ENCODE measurements around the gene GC.
"Not testable (repeated sequence)": the region's sequence is repeated elsewhere in the genome, so short reads cannot be mapped to it uniquely, and the experiment has no call there.

Gene GC

GRCh38 chr4:71783972-71784371 is at the start of gene GC:
Gene GC, minus strand, starts transcription at chr4:71784079. Its CDS starts 61 bp downstream, at chr4:71784018.
- DNase-seq, result no peak

DNA sequence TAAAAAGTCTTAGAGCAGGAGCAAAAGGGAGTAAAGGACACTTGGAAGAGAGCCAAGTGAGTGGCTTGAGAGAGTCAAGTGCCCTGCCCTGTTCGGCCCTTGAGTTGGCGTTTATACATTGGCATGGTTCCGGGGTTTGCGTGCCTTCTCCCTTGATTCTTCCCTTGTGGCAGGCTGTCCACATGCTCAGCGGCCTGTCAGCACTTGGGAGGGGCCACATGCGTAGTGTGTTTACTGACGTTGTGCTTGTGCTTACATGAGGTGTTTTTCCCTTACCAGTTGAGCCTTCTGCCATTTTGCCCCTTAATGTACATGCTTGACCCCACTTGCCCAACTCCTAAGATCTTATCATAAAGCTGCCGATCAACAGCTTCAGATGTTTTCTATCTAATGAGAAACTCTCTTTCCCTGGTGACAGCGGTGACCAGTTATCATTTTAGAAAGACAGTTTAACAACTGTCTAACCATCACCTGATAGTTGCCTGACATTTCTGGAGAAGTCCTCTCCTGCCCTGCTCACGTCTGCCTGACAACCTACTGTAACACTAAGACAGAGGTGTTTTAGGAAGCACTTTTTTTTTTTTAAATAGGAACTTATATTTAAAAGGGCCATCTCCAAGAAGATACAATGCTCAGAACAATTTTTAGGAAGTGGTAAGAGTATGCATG is 49.5 kb upstream of the GC start:
- DNase-seq, result no peak

DNA sequence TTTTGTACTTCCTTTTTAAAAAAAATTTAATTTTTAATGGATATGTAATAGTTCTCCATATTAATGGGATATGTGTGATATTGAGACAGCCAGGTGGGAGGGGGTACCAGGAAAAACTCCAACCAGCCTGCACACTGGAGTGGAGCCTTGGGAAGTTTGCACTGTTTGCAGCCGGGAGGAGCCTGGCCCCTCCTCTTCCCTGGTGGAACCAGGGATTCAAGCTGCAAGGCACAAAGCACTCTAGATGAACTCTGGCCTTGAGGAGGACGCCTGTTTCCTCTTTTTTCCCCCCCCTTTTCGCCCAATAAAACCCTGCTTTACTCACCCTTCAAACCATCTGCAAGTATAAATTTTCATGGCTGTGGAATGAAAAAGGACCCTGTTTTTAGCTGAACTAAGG is 48.2 kb upstream of the GC start:
- DNase-seq, result no peak

- no peak for DNase-seq
These were observed 46.8 kb upstream of the GC start for GRCh38 chr4:71830497-71831190.

GRCh38 chr4:71828470-71828869 is 44.6 kb upstream of the GC start:
- no peak for DNase-seq

DNA sequence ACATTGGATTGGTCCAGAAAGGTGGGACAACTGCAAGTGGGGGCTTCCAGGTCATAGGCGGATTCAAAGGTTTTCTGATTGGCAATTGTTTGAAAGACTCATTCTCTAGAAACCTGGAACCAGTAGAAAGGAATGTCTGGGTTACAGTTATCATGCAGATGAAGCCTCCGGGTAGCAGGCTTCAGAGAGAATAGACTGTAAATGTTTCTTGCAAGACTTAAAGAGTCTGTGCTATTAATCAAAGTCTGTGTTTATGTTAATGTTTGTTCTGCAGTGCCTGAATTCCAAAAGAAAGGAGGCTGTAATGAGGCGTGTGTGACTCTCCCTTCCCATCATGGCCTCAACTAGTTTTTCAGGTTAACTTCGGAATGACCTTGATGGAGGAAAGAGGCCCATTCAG is 43.9 kb upstream of the GC start:
- no peak for DNase-seq

DNA sequence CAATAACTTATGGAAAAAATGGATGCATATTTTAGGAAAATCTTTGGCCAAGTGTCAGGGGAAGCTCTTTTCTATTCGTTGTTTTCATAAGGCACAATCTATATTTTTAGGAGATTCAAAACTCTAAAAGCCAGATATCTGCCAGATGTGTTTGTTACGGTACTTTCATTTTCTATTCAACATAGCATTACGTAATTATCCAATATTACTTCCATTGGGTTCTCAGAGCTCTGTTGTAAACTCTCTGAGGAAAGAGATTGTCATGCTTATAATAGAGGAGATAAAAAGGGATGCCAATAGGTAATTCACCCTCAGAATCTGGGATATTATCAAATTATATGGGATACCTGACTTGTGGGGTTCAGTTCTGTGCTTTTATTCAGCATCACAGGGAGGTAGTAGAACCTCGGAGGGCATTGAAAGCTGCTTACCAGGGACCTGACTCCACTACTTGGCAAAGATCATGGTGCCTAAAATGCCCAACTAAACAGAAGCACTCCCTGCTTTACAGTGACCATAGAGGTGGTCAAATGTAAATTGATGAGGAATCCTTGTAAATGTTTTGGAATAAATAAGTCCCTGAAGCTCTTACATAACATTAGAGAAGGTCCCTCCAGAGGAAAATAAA is 32.9 kb upstream of the GC start:
- DNase-seq, result no peak

DNA sequence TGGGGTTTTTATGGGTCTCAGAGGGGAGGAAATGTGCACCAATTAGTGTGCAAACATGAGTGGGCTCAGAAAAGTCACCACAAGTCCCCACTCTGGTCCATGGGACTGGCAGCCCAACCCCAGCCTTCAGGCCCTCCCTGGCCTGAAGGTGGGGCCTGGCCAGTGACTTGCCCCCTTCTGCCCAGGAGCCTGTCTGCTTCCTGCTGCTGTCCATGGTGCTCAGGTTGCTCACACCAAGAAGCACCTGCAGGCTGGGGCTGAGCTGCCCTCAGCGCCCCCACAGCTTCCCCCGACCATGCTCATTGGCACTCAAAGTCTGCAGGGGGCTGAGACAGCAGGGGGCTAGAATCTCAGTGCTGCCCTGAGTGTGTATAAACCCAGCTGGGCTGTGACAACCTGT is 30.6 kb upstream of the GC start:
- no peak for DNase-seq

GRCh38 chr4:71809805-71810204 is 25.9 kb upstream of the GC start:
- DNase-seq, result not testable (repeated sequence)

DNA sequence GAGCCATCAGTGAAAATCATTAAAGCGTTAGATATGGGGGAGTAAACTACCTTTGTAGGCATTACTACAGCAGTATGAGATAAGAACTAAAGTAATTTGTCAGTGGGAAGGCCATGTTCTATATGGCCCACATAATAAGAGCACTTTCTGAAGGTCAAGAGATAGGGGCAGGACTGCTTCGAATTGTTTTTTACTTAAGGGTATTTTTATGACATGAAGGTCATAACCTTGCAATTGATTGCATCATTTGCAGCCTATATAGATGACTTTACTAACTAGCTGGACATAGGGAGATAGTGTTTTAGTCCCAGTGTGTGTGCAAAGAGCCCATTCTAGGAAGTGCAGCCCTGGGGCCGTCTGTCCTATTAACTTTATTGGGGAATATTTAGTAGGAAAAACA is 23.6 kb upstream of the GC start:
- no peak for DNase-seq

DNA sequence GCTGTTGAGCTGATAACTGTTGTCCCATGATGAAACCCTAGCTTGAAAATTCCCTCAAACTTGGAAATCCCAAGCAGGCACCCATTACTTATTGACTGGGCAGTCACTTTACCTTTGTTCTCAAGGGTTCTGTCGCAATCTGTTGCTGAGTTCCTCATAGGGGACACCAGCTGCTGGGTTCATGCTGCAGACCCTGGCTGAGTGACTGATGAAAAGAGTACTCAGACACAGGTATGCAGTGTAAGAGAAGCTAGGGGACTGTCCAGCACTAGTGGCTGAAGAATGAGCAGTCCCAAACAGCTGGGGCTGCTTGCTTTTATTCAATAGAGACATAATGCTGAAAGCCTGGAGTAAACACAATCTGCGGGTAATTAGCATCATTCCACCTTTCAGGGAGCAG is 21.4 kb upstream of the GC start:
- DNase-seq, result not testable (repeated sequence)

DNA sequence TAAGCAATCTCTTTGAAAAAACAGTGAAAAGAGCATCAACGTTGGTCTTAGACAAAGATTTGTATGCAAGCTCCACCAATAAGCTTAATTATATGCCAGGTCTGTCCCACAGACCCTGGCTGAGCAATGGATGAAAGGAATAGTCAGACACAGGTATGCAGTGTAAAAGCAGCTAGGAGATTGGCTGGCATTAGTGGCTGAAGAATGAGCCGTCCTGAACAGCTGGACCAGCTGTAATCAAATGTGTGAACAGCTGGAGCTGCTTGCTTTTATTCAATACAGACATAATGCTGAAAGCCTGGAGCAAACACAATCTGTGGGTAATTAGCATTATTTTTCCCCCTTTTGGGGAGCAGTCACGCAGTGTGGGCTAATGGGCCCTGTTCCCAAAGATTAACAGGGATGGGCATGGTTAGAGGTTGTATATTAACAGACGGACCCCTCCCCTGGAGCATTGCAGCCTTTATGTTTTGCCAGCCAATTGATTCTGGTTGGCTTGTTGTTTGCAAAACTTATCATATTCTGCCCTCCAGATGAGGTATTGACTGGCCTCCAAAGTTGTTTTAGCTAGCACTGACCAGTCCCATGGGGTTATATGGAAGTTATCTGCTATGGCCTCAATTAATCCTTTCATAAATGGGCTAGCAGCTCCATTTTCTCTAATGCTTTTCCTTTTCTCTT is 20.3 kb upstream of the GC start:
- not testable (repeated sequence) for DNase-seq

- DNase-seq, result no peak
These were observed 2.1 kb upstream of the GC start for GRCh38 chr4:71785959-71786358.

GRCh38 chr4:71784569-71785197 is 804 bp upstream of the GC start:
- no peak for DNase-seq

DNA sequence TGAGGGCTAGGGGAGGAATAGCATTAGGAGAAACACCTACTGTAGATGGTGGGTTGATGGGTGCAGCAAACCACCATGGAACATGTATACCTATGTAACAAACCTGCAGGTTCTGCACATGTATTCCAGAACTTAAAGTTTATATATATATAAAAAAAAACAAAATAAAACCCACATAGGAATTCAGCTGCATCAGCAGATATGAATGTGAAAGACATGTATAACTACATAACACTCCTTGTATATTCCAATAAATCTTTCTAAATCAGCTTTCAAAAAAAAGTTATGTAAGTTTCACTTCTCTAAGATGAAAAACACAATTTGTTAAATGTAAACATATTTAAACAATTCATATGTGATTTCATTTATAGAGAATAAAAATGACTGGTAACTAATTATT is 6.0 kb downstream of the GC start:
- no peak for DNase-seq

- no peak for DNase-seq
These were observed 8.4 kb downstream of the GC start for GRCh38 chr4:71775449-71775848.

GRCh38 chr4:71774136-71774535 is 9.7 kb downstream of the GC start:
- DNase-seq, result no peak

- no peak for DNase-seq
These were observed 10.9 kb downstream of the GC start for GRCh38 chr4:71773004-71773403.

GRCh38 chr4:71772592-71772991 is 11.3 kb downstream of the GC start:
- no peak for DNase-seq

GRCh38 chr4:71771613-71772012 is 12.3 kb downstream of the GC start:
- DNase-seq, result no peak

DNA sequence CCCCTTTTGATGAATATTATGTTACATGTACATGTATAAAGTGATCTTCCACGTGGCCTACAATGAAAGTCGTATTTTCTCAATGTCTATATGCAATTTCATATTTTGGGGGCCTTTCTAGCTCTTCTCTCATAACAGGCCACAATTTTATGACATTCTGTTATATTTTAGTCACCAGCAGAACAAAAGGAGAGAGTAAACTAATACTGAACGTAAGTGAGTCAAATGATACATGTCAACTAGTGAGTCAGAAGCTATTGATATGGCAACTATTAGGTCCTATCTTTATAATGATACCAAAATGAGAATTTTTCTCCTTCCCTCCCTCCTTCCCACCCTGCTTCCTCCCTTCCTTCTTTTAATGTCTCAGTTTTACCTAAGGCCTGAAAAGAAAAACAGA is 14.4 kb downstream of the GC start:
- DNase-seq, result no peak

DNA sequence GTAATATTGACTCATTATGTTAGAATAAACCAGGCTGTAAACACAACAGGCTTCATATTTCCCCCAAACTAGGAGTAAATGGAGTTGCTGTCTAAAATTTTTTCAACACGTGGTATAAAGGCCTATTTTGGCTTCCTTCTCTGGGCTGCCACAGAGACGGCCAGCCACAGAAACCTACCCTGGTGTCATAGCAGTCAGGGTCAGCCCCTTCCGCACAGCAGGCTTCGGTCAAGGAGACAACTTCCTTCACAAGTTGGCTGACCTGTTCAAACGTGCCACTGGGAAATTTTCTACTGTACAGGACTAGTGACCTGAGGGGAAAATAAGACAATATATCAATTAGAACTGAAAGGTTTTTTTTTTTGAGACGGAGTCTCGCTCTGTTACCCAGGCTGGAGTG is 15.8 kb downstream of the GC start:
- DNase-seq, result no peak

GRCh38 chr4:71765821-71766383 is 18.0 kb downstream of the GC start:
- no peak for DNase-seq
